Measurements from ENCODE around the gene CP.

DNA sequence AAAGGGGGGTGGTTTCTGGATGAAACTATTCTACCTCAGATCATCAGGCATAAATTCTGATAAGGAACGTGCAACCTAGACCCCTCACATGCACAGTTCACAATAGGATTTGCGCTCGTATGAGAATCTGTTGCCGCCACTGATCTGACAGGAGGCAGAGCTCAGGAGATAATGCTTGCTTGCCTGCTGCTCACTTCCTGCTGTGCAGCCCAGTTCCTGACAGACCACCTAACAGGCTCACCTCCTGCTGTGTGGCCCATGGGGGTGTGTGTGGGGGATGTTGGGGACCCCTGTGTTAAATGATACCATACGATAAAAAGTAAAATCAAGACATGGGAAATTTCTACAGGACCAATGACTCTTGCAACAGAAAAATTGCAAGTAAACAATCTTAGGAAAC, 24.0 kb downstream of the CP start:
- no peak for TF ChIP-seq EZH2phosphoT487 (IDR thresholded peaks at IDR 0.05; ENCODE audit: unreplicated experiment)
- TF ChIP-seq, protein P1, sequence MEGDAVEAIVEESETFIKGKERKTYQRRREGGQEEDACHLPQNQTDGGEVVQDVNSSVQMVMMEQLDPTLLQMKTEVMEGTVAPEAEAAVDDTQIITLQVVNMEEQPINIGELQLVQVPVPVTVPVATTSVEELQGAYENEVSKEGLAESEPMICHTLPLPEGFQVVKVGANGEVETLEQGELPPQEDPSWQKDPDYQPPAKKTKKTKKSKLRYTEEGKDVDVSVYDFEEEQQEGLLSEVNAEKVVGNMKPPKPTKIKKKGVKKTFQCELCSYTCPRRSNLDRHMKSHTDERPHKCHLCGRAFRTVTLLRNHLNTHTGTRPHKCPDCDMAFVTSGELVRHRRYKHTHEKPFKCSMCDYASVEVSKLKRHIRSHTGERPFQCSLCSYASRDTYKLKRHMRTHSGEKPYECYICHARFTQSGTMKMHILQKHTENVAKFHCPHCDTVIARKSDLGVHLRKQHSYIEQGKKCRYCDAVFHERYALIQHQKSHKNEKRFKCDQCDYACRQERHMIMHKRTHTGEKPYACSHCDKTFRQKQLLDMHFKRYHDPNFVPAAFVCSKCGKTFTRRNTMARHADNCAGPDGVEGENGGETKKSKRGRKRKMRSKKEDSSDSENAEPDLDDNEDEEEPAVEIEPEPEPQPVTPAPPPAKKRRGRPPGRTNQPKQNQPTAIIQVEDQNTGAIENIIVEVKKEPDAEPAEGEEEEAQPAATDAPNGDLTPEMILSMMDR (conservative IDR thresholded peaks at IDR 0.05; ENCODE audit: low read depth in 2 of 2): no peak
- no peak for TF ChIP-seq JUNB (IDR thresholded peaks at IDR 0.05; ENCODE audit: unreplicated experiment)
- TF ChIP-seq POLR2AphosphoS5 (IDR thresholded peaks at IDR 0.05; ENCODE audit: low read depth): peak; percentile 59
- peak; percentile 34; the same call in 1 of the 2 replicates for TF ChIP-seq CREB1 (CRISPR knock-in tag; IDR thresholded peaks at IDR 0.05; ENCODE audit: low read depth)
- no peak for TF ChIP-seq EZH2 (IDR thresholded peaks at IDR 0.05; ENCODE audit: low read depth, unreplicated experiment)
- TF ChIP-seq, protein P2, sequence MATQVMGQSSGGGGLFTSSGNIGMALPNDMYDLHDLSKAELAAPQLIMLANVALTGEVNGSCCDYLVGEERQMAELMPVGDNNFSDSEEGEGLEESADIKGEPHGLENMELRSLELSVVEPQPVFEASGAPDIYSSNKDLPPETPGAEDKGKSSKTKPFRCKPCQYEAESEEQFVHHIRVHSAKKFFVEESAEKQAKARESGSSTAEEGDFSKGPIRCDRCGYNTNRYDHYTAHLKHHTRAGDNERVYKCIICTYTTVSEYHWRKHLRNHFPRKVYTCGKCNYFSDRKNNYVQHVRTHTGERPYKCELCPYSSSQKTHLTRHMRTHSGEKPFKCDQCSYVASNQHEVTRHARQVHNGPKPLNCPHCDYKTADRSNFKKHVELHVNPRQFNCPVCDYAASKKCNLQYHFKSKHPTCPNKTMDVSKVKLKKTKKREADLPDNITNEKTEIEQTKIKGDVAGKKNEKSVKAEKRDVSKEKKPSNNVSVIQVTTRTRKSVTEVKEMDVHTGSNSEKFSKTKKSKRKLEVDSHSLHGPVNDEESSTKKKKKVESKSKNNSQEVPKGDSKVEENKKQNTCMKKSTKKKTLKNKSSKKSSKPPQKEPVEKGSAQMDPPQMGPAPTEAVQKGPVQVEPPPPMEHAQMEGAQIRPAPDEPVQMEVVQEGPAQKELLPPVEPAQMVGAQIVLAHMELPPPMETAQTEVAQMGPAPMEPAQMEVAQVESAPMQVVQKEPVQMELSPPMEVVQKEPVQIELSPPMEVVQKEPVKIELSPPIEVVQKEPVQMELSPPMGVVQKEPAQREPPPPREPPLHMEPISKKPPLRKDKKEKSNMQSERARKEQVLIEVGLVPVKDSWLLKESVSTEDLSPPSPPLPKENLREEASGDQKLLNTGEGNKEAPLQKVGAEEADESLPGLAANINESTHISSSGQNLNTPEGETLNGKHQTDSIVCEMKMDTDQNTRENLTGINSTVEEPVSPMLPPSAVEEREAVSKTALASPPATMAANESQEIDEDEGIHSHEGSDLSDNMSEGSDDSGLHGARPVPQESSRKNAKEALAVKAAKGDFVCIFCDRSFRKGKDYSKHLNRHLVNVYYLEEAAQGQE (IDR thresholded peaks at IDR 0.05; ENCODE audit: unreplicated experiment): no peak
- TF ChIP-seq, protein P3, sequence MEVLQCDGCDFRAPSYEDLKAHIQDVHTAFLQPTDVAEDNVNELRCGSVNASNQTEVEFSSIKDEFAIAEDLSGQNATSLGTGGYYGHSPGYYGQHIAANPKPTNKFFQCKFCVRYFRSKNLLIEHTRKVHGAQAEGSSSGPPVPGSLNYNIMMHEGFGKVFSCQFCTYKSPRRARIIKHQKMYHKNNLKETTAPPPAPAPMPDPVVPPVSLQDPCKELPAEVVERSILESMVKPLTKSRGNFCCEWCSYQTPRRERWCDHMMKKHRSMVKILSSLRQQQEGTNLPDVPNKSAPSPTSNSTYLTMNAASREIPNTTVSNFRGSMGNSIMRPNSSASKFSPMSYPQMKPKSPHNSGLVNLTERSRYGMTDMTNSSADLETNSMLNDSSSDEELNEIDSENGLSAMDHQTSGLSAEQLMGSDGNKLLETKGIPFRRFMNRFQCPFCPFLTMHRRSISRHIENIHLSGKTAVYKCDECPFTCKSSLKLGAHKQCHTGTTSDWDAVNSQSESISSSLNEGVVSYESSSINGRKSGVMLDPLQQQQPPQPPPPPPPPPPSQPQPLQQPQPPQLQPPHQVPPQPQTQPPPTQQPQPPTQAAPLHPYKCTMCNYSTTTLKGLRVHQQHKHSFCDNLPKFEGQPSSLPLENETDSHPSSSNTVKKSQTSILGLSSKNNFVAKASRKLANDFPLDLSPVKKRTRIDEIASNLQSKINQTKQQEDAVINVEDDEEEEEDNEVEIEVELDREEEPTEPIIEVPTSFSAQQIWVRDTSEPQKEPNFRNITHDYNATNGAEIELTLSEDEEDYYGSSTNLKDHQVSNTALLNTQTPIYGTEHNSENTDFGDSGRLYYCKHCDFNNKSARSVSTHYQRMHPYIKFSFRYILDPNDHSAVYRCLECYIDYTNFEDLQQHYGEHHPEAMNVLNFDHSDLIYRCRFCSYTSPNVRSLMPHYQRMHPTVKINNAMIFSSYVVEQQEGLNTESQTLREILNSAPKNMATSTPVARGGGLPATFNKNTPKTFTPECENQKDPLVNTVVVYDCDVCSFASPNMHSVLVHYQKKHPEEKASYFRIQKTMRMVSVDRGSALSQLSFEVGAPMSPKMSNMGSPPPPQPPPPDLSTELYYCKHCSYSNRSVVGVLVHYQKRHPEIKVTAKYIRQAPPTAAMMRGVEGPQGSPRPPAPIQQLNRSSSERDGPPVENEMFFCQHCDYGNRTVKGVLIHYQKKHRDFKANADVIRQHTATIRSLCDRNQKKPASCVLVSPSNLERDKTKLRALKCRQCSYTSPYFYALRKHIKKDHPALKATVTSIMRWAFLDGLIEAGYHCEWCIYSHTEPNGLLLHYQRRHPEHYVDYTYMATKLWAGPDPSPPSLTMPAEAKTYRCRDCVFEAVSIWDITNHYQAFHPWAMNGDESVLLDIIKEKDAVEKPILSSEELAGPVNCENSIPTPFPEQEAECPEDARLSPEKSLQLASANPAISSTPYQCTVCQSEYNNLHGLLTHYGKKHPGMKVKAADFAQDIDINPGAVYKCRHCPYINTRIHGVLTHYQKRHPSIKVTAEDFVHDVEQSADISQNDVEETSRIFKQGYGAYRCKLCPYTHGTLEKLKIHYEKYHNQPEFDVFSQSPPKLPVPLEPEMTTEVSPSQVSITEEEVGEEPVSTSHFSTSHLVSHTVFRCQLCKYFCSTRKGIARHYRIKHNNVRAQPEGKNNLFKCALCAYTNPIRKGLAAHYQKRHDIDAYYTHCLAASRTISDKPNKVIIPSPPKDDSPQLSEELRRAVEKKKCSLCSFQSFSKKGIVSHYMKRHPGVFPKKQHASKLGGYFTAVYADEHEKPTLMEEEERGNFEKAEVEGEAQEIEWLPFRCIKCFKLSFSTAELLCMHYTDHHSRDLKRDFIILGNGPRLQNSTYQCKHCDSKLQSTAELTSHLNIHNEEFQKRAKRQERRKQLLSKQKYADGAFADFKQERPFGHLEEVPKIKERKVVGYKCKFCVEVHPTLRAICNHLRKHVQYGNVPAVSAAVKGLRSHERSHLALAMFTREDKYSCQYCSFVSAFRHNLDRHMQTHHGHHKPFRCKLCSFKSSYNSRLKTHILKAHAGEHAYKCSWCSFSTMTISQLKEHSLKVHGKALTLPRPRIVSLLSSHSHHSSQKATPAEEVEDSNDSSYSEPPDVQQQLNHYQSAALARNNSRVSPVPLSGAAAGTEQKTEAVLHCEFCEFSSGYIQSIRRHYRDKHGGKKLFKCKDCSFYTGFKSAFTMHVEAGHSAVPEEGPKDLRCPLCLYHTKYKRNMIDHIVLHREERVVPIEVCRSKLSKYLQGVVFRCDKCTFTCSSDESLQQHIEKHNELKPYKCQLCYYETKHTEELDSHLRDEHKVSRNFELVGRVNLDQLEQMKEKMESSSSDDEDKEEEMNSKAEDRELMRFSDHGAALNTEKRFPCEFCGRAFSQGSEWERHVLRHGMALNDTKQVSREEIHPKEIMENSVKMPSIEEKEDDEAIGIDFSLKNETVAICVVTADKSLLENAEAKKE (CRISPR knock-in tag; IDR thresholded peaks at IDR 0.05): no peak
- no peak for TF ChIP-seq STAT1 (IDR thresholded peaks at IDR 0.05; ENCODE audit: unreplicated experiment)
